ENCODE measurements around the gene PSMB4. TPM values are rescaled to one million over a fixed set of nuclear protein-coding genes. Genes with fewer than 3 reads are reported as not detected.
"Not testable (repeated sequence)": the region's sequence is repeated elsewhere in the genome, so short reads cannot be mapped to it uniquely, and the experiment has no call there.

The PSMB4 gene
- total and polyA plus RNA-seq, 4 donors = 123 to 452 (median 310) TPM

GRCh38 chr1:151435174-151435573, 35.8 kb downstream of the PSMB4 start:
- no peak for TF ChIP-seq CTCF (IDR thresholded peaks at IDR 0.05; ENCODE audit: control extremely low read depth, extremely low read depth)
- DNase-seq = peak in 1 of 3 donors; percentile 38
- no peaks in the 10 kb centered on the region for H3K27me3 ChIP-seq (ENCODE audit: control insufficient read depth in 3 of 3, insufficient read depth in 3 of 3, low read length in 2 of 3)
- peaks cover 0 to 5% (median 0%) of the 10 kb centered on the region in 5 donors for H3K4me1 ChIP-seq (ENCODE audit: control insufficient read depth in 5 of 5, insufficient read depth in 5 of 5, low read length in 5 of 5)
- no peak overlapping the region for H3K27ac ChIP-seq (ENCODE audit: low read depth in 1 of 2, low read length in 1 of 2)
- no peak overlapping the region for H3K4me3 ChIP-seq
- peaks cover 0 to 10% (median 4%) of the 10 kb centered on the region in 4 donors for H3K36me3 ChIP-seq (ENCODE audit: control insufficient read depth in 4 of 4, insufficient read depth in 4 of 4, low read length in 4 of 4)
- H3K9me3 ChIP-seq (ENCODE audit: control insufficient read depth in 4 of 4, insufficient read depth in 3 of 4, low read length in 3 of 4) = no peaks in the 10 kb centered on the region
- WGBS, 2 donors = 89 to 94% methylated on average over 3 of the region's 3 CpGs
- no peak overlapping the region for H3K9ac ChIP-seq (ENCODE audit: insufficient read depth in 1 of 2, low read length in 2 of 2)
- ATAC-seq (ENCODE audit: insufficient read depth, low FRiP score) = no peak

- 60 to 65% methylated on average over 6 of the region's 6 CpGs for WGBS, 2 donors
- peaks cover 2 to 19% (median 11%) of the 10 kb centered on the region in 4 donors for H3K36me3 ChIP-seq (ENCODE audit: control insufficient read depth in 4 of 4, insufficient read depth in 4 of 4, low read length in 4 of 4)
Observed at GRCh38 chr1:151436985-151437384, 37.6 kb downstream of the PSMB4 start.

GRCh38 chr1:151437396-151437795, 38.0 kb downstream of the PSMB4 start:
- not testable (repeated sequence) for H3K27me3 ChIP-seq (ENCODE audit: control insufficient read depth in 3 of 3, insufficient read depth in 3 of 3, low read length in 2 of 3); H3K4me3 ChIP-seq; H3K27ac ChIP-seq (ENCODE audit: low read depth in 1 of 2, low read length in 1 of 2); H3K9me3 ChIP-seq (ENCODE audit: control insufficient read depth in 4 of 4, insufficient read depth in 3 of 4, low read length in 3 of 4); H3K9ac ChIP-seq (ENCODE audit: insufficient read depth in 1 of 2, low read length in 2 of 2); DNase-seq; ATAC-seq (ENCODE audit: insufficient read depth, low FRiP score); H3K4me1 ChIP-seq (ENCODE audit: control insufficient read depth in 5 of 5, insufficient read depth in 5 of 5, low read length in 5 of 5)
- WGBS, 2 donors = 59 to 69% methylated on average over 8 of the region's 8 CpGs
- peaks cover 2 to 19% (median 11%) of the 10 kb centered on the region in 4 donors for H3K36me3 ChIP-seq (ENCODE audit: control insufficient read depth in 4 of 4, insufficient read depth in 4 of 4, low read length in 4 of 4)

More at GRCh38 chr1:151436985-151437384, 37.6 kb downstream of the PSMB4 start:
- ATAC-seq (ENCODE audit: insufficient read depth, low FRiP score) (no peak), DNase-seq (no peak)
- no peak overlapping the region for H3K4me3 ChIP-seq
- no peak for TF ChIP-seq CTCF (IDR thresholded peaks at IDR 0.05; ENCODE audit: control extremely low read depth, extremely low read depth)
- H3K27me3 ChIP-seq (ENCODE audit: control insufficient read depth in 3 of 3, insufficient read depth in 3 of 3, low read length in 2 of 3) = no peaks in the 10 kb centered on the region
- no peak overlapping the region for H3K27ac ChIP-seq (ENCODE audit: low read depth in 1 of 2, low read length in 1 of 2)
- H3K4me1 ChIP-seq (ENCODE audit: control insufficient read depth in 5 of 5, insufficient read depth in 5 of 5, low read length in 5 of 5) = peaks cover 0 to 9% (median 0%) of the 10 kb centered on the region in 5 donors
- H3K9ac ChIP-seq (ENCODE audit: insufficient read depth in 1 of 2, low read length in 2 of 2) = no peak overlapping the region
- no peaks in the 10 kb centered on the region for H3K9me3 ChIP-seq (ENCODE audit: control insufficient read depth in 4 of 4, insufficient read depth in 3 of 4, low read length in 3 of 4)

GRCh38 chr1:151443846-151444782, 44.7 kb downstream of the PSMB4 start:
- Histone ChIP-seq H3K36me3 (ENCODE audit: control insufficient read depth in 4 of 4, insufficient read depth in 4 of 4, low read length in 4 of 4) (peaks cover 6 to 15% (median 11%) of the 10 kb centered on the region in 4 donors), H3K4me1 (ENCODE audit: control insufficient read depth in 5 of 5, insufficient read depth in 5 of 5, low read length in 5 of 5) (peaks cover 0 to 13% (median 4%) of the 10 kb centered on the region in 5 donors), H3K27ac (ENCODE audit: low read depth in 1 of 2, low read length in 1 of 2) (no peak overlapping the region), H3K4me3 (no peak overlapping the region), H3K27me3 (ENCODE audit: control insufficient read depth in 3 of 3, insufficient read depth in 3 of 3, low read length in 2 of 3) (no peaks in the 10 kb centered on the region), H3K9ac (ENCODE audit: insufficient read depth in 1 of 2, low read length in 2 of 2) (no peak overlapping the region), H3K9me3 (ENCODE audit: control insufficient read depth in 4 of 4, insufficient read depth in 3 of 4, low read length in 3 of 4) (no peaks in the 10 kb centered on the region)
- peak; percentile 47 for TF ChIP-seq CTCF (IDR thresholded peaks at IDR 0.05; ENCODE audit: control extremely low read depth, extremely low read depth)
- ATAC-seq (ENCODE audit: insufficient read depth, low FRiP score) = peak; percentile 89
- 38 to 58% methylated on average over 4 of the region's 4 CpGs for whole genome bisulfite sequencing, 2 donors
- peak; percentile 52 to 79 (median 75) for DNase-seq
